CD4-positive, alpha-beta T cell (primary cell): ENCODE results near the gene CD2AP. TPM values are rescaled to one million over a fixed set of nuclear protein-coding genes. Genes with fewer than 3 reads are reported as not detected.

ENCODE experiments used
- ATAC-seq: fragments of 200-7000 bp; cut with Tn5 transposase; one replicate; pipeline ENCODE4 v1.10.0; 2022; ENCODE audit warnings: mild to moderate bottlenecking; ENCODE audit not compliant: poor library complexity
- CTCF ChIA-PET: fragments of 350-600 bp; sonication (Branson Sonifier 250); formaldehyde crosslinking; loops from one replicate; lab custom pipeline; 2021; ENCODE audit warnings: antibody characterized with exemption, inconsistent platforms; lab: Charles Lee
- POLR2A ChIA-PET: fragments of 350-600 bp; sonication (Branson Sonifier 250); formaldehyde crosslinking; loops from one replicate; lab custom pipeline; 2021; ENCODE audit warnings: antibody characterized with exemption, inconsistent platforms; lab: Charles Lee
- DNase-seq, 14 experiments: peaks; one replicate each; pipeline ENCODE4 v3.0.0-alpha.2; 2013 to 2020; ENCODE audit warnings: mixed read lengths in 2 of 14
- H3K27ac ChIP-seq, 2 donors: one replicate each; pipeline versions ENCODE4 v1.5.1 to v1.7.0; 2013; ENCODE audit warnings: low read length in 2 of 2, low read depth in 1 of 2, mild to moderate bottlenecking in 1 of 2
- H3K27me3 ChIP-seq, 2 experiments: 1 replicate in 1 of 2; 2 replicates in 1 of 2; pipeline versions ENCODE4 v1.6.1 to v1.7.0; 2013; ENCODE audit warnings: low read length in 2 of 2, control low read depth in 1 of 2, mild to moderate bottlenecking in 1 of 2, moderate library complexity in 1 of 2; ENCODE audit not compliant: insufficient read depth in 2 of 2, control insufficient read depth in 1 of 2
- H3K36me3 ChIP-seq: one replicate; pipeline ENCODE4 v1.6.1; 2013; ENCODE audit warnings: low read length, control low read depth; ENCODE audit not compliant: insufficient read depth
- H3K4me1 ChIP-seq: one replicate; pipeline ENCODE4 v1.6.1; 2013; ENCODE audit warnings: low read length, control low read depth; ENCODE audit not compliant: insufficient read depth
- H3K4me3 ChIP-seq: one replicate; pipeline ENCODE4 v1.5.1; 2013; ENCODE audit warnings: mild to moderate bottlenecking, low read length, moderate library complexity
- H3K9me3 ChIP-seq, 2 experiments: 1 replicate in 1 of 2; 2 replicates in 1 of 2; pipeline versions ENCODE4 v1.6.1 to v1.7.0; 2013; ENCODE audit warnings: low read length in 2 of 2, mild to moderate bottlenecking in 2 of 2, control low read depth in 1 of 2, moderate library complexity in 1 of 2; ENCODE audit not compliant: control insufficient read depth in 1 of 2, insufficient read depth in 1 of 2
- H3K27ac Mint-ChIP-seq: one replicate; pipeline ENCODE4 v1.8.0; 2020; ENCODE audit warnings: mixed read lengths
- H3K27me3 Mint-ChIP-seq: one replicate; pipeline ENCODE4 v1.8.0; 2021; ENCODE audit warnings: mixed read lengths
- H3K36me3 Mint-ChIP-seq: one replicate; pipeline ENCODE4 v1.8.0; 2021; ENCODE audit warnings: low read depth, mixed read lengths
- H3K4me1 Mint-ChIP-seq: one replicate; pipeline ENCODE4 v1.8.0; 2021; ENCODE audit warnings: low read depth, mixed read lengths
- H3K4me3 Mint-ChIP-seq: one replicate; pipeline ENCODE4 v1.8.0; 2020; ENCODE audit warnings: mild to moderate bottlenecking, mixed read lengths
- H3K9me3 Mint-ChIP-seq: one replicate; pipeline ENCODE4 v1.8.0; 2020; ENCODE audit warnings: mixed read lengths
- intact Hi-C, 2 experiments: fragments of 100-400 bp; cut with DNase I in 1 of 2; cut with micrococcal nuclease in 1 of 2; formaldehyde crosslinking; loops; one replicate each; pipeline versions ENCODE4 v1.15.1 to v1.9.0; 2023 to 2025; cut with DNase I, micrococcal nuclease
- total RNA-seq, 174 experiments: library from RNA in 2 of 174; stranded (reverse) in 2 of 174; gene quantifications; one replicate each; pipeline ENCODE4 v1.2.3 and lab custom pipeline; 2021 to 2026
- TF ChIP-seq, protein P1 (sequence below): fragments of 200-600 bp; IDR thresholded peaks from one replicate; pipeline ENCODE4 v1.8.0; 2022; ENCODE audit warnings: antibody characterized with exemption, mild to moderate bottlenecking

CD2AP gene
- total RNA-seq, 2 experiments from 2014 or later, result 29.4 to 31.3 TPM

DNA sequence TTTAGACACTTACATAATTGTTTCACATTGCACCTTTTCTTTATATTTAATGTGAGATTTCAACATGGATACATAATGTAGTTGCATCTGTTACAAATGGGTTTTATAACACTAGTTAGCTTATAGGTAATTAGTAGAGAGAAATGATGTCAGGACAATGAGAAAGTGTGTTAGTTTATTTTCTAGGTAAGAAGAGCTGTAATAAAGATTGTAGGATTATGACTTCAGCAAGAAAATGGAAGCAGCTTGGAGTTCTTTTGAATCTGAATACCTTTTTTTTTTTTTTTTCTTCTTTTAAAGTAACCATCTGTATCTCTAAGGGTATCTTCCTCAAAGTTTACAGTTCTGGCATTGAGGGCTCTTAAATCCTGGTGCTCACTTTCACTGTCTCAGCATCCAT lies 35.3 kb downstream of the CD2AP start:
- TF ChIP-seq, protein P1, sequence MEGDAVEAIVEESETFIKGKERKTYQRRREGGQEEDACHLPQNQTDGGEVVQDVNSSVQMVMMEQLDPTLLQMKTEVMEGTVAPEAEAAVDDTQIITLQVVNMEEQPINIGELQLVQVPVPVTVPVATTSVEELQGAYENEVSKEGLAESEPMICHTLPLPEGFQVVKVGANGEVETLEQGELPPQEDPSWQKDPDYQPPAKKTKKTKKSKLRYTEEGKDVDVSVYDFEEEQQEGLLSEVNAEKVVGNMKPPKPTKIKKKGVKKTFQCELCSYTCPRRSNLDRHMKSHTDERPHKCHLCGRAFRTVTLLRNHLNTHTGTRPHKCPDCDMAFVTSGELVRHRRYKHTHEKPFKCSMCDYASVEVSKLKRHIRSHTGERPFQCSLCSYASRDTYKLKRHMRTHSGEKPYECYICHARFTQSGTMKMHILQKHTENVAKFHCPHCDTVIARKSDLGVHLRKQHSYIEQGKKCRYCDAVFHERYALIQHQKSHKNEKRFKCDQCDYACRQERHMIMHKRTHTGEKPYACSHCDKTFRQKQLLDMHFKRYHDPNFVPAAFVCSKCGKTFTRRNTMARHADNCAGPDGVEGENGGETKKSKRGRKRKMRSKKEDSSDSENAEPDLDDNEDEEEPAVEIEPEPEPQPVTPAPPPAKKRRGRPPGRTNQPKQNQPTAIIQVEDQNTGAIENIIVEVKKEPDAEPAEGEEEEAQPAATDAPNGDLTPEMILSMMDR, result no peak
- Histone ChIP-seq H3K4me3 (no peak overlapping the region), H3K27ac (no peak overlapping the region), H3K27me3 (no peaks in the 10 kb centered on the region), H3K9me3 (peaks cover 10 to 12% of the 10 kb centered on the region in 2 experiments), H3K4me1 (no peaks in the 10 kb centered on the region), H3K36me3 (peaks cover 9% of the 10 kb centered on the region)
- DNase-seq, result no peak
- H3K27ac Mint-ChIP-seq, result no peak overlapping the region
- ChIA-PET POLR2A (no interaction called here), CTCF (interaction anchor here (1.0 to 1.9 kb wide), 2 partner anchors 35 to 88 kb away, joined by 3 to 6 read pairs; partner anchors contain the start of gene CD2AP)
- intact Hi-C loops, result no loop called here
- peaks cover 40% of the 10 kb centered on the region for H3K4me1 Mint-ChIP-seq
- H3K9me3 Mint-ChIP-seq, result no peaks in the 10 kb centered on the region
- H3K4me3 Mint-ChIP-seq, result no peak overlapping the region
- H3K27me3 Mint-ChIP-seq, result no peaks in the 10 kb centered on the region
- peaks cover 87% of the 10 kb centered on the region for H3K36me3 Mint-ChIP-seq
- ATAC-seq, result no peak

DNA sequence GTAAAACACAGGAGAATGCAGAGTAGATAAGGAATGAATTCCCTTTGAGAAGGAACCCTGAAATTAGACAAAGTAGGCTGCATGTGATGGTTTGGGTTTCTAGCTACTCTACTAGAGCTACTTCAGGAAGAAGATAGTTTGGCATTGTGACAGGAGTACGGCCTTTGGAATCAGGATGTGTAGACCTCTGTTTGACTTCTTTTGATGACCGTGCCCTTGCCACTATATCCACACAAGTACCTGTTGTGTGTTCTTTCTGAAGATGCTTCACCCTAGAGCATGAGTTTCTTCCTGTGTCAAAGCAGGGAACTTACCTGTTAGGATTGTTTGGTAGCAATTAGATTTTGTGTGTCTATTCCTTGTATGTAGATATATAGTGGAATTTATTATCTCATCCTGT lies 41.7 kb downstream of the CD2AP start:
- H3K36me3 Mint-ChIP-seq, result peaks cover 25% of the 10 kb centered on the region
- peaks cover 4% of the 10 kb centered on the region for H3K4me1 ChIP-seq
- H3K36me3 ChIP-seq, result no peaks in the 10 kb centered on the region
- H3K4me3 Mint-ChIP-seq, result no peak overlapping the region
- no peak overlapping the region for H3K4me3 ChIP-seq
- no peaks in the 10 kb centered on the region for H3K9me3 Mint-ChIP-seq
- TF ChIP-seq, protein P1, result no peak
- no peak for ATAC-seq
- peaks cover 61% of the 10 kb centered on the region for H3K4me1 Mint-ChIP-seq
- H3K9me3 ChIP-seq, result no peaks in the 10 kb centered on the region
- H3K27me3 ChIP-seq, result no peaks in the 10 kb centered on the region
- no peaks in the 10 kb centered on the region for H3K27me3 Mint-ChIP-seq
- DNase-seq, result no peak
- ChIA-PET POLR2A (no interaction called here), CTCF (no interaction called here)
- intact Hi-C loops, result no loop called here
- H3K27ac ChIP-seq, result no peak overlapping the region
- H3K27ac Mint-ChIP-seq, result no peak overlapping the region

DNA sequence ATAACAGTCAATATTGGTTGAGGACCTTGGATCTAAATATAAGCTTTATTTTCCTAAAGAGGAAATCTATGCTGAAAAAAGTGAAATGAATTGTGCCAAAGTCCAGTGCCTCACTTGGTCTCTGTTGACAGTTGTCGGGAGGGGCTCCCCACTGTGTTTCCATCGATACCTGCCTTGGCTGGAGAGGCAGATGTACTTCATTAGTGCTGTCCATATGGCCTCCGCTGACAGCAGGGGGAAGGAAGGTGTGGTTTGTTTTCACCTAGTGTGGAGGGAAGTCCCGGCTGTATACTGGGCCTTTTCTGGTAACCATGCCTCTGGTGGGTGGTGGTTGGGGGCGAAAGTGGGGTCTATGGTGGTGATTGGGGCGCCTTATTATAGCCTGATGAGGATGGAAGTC lies 42.7 kb downstream of the CD2AP start:
- CTCF ChIA-PET, result interaction anchor here (0.7 kb wide), 1 partner anchor 24 kb away, joined by 3 read pairs; no protein-coding TSS in a partner anchor
- peaks cover 22% of the 10 kb centered on the region for H3K36me3 Mint-ChIP-seq
- no peaks in the 10 kb centered on the region for H3K9me3 ChIP-seq
- H3K4me3 ChIP-seq, result no peak overlapping the region
- no peaks in the 10 kb centered on the region for H3K9me3 Mint-ChIP-seq
- peaks cover 61% of the 10 kb centered on the region for H3K4me1 Mint-ChIP-seq
- DNase-seq (no peak), ATAC-seq (no peak)
- peak overlapping the region; percentile 7 for H3K4me3 Mint-ChIP-seq
- TF ChIP-seq, protein P1, result no peak
- H3K27me3 ChIP-seq, result no peaks in the 10 kb centered on the region
- intact Hi-C loops, result no loop called here
- no peaks in the 10 kb centered on the region for H3K27me3 Mint-ChIP-seq
- no peak overlapping the region for H3K27ac ChIP-seq
- POLR2A ChIA-PET, result interaction anchor here (0.7 kb wide), 1 partner anchor 107 kb away, joined by 3 read pairs; no protein-coding TSS in a partner anchor
- H3K36me3 ChIP-seq, result no peaks in the 10 kb centered on the region
- no peak overlapping the region for H3K27ac Mint-ChIP-seq
- H3K4me1 ChIP-seq, result peaks cover 4% of the 10 kb centered on the region
